ENCODE measurements around the gene EZR. TPM values are rescaled to one million over a fixed set of nuclear protein-coding genes. Genes with fewer than 3 reads are reported as not detected.
"Not testable (repeated sequence)": the region's sequence is repeated elsewhere in the genome, so short reads cannot be mapped to it uniquely, and the experiment has no call there.

The EZR gene
- total RNA-seq, 1 experiment from 2014 or later, result 88.5 TPM

DNA sequence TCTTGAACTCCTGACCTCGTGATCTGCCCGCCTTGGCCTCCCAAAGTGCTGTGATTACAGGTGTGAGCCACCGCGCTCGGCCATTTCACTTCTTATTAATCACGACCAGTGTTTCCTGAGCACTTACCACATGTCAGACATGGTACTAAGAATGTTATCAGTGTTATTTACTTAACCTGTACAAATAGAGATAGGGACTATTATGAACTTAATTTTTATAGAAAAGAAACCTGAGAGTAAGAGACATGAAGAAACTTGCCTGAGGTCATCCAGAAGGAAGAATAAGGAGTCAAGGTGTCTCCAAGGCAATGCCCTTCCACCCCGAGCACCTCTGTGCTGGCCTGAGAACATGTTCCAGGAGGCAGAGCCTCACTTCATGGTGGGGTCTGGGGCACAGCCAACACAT is 29.3 kb upstream of the EZR start:
- Histone ChIP-seq H3K4me3 (ENCODE audit: low read length) (no peak overlapping the region), H3K9me2 (replicated peaks; ENCODE audit: insufficient read depth, low read length) (no peaks in the 10 kb centered on the region), H3K4me2 (ENCODE audit: low read depth, low read length, poor library complexity, severe bottlenecking) (no peak overlapping the region), H3K79me2 (ENCODE audit: low read length) (no peaks in the 10 kb centered on the region), H3K27ac (ENCODE audit: low read length) (no peak overlapping the region), H4K20me1 (ENCODE audit: insufficient read depth, low read depth, low read length) (no peaks in the 10 kb centered on the region), H2AFZ (ENCODE audit: low read length) (no peak overlapping the region), H3K27me3 (ENCODE audit: low read length) (no peaks in the 10 kb centered on the region), H3K4me1 (ENCODE audit: low read length) (peaks cover 24% of the 10 kb centered on the region), H3K9ac (ENCODE audit: low read length) (no peak overlapping the region), H3K9me3 (ENCODE audit: low read length) (no peaks in the 10 kb centered on the region), H3K36me3 (ENCODE audit: insufficient read depth, low read length) (no peaks in the 10 kb centered on the region)
- DNase-seq, result no peak

DNA sequence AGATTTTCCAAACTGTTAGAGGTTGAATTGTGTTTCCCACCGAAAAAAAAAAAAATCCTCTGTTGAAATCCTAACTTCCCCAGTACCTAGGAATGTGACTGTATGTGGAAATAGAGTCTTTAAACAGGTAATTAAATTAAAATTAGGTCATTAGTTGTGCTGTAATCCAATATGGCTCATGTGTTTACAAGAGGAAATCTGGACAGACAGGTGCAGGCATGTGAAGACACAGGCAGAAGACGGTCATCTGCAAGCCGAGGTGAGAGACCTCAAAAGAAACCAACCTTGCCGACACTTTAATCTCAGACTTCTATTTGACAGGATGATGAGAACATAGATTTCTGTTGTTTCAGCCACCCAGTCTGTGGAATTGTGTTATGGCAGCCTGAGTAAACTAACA is 28.6 kb upstream of the EZR start:
- Histone ChIP-seq H4K20me1 (ENCODE audit: insufficient read depth, low read depth, low read length) (no peaks in the 10 kb centered on the region), H3K36me3 (ENCODE audit: insufficient read depth, low read length) (no peaks in the 10 kb centered on the region), H3K79me2 (ENCODE audit: low read length) (no peaks in the 10 kb centered on the region), H3K4me2 (ENCODE audit: low read depth, low read length, poor library complexity, severe bottlenecking) (no peak overlapping the region), H3K9me2 (replicated peaks; ENCODE audit: insufficient read depth, low read length) (no peaks in the 10 kb centered on the region), H3K27me3 (ENCODE audit: low read length) (no peaks in the 10 kb centered on the region), H3K27ac (ENCODE audit: low read length) (no peak overlapping the region), H3K4me3 (ENCODE audit: low read length) (no peak overlapping the region), H2AFZ (ENCODE audit: low read length) (no peak overlapping the region), H3K4me1 (ENCODE audit: low read length) (peaks cover 19% of the 10 kb centered on the region), H3K9me3 (ENCODE audit: low read length) (no peaks in the 10 kb centered on the region), H3K9ac (ENCODE audit: low read length) (no peak overlapping the region)
- DNase-seq, result no peak

DNA sequence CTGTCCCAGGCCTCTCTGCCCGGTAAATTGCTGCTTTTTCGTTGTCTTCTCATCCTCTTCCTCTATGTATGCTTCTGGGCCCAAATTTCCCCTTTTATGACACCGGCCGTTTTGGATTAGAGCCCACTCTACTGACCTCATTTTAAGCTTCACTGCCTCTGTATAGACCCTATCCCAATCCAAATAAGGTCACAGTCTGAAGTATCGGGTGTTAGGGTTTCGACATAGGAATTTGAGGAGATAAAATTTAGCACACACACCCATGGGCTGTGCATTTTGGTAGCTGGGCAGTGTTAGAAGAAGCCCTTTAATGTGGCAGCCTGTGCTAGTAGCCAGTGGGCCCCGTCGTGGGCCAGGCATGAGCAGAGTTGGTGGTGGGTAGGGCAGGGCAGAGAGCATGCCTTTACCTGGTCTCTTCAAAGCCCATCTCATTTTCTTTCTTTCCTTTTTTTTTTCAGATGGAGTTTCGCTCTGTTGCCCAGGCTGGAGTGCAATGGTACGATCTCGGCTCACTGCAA is 27.9 kb upstream of the EZR start:
- Histone ChIP-seq H3K9me3 (ENCODE audit: low read length) (no peaks in the 10 kb centered on the region), H2AFZ (ENCODE audit: low read length) (no peak overlapping the region), H3K27me3 (ENCODE audit: low read length) (no peaks in the 10 kb centered on the region), H3K79me2 (ENCODE audit: low read length) (no peaks in the 10 kb centered on the region), H3K4me1 (ENCODE audit: low read length) (peaks cover 19% of the 10 kb centered on the region), H3K27ac (ENCODE audit: low read length) (no peak overlapping the region), H3K4me3 (ENCODE audit: low read length) (no peak overlapping the region), H3K9ac (ENCODE audit: low read length) (no peak overlapping the region), H3K9me2 (replicated peaks; ENCODE audit: insufficient read depth, low read length) (no peaks in the 10 kb centered on the region), H4K20me1 (ENCODE audit: insufficient read depth, low read depth, low read length) (no peaks in the 10 kb centered on the region), H3K4me2 (ENCODE audit: low read depth, low read length, poor library complexity, severe bottlenecking) (no peak overlapping the region), H3K36me3 (ENCODE audit: insufficient read depth, low read length) (no peaks in the 10 kb centered on the region)
- no peak for DNase-seq

DNA sequence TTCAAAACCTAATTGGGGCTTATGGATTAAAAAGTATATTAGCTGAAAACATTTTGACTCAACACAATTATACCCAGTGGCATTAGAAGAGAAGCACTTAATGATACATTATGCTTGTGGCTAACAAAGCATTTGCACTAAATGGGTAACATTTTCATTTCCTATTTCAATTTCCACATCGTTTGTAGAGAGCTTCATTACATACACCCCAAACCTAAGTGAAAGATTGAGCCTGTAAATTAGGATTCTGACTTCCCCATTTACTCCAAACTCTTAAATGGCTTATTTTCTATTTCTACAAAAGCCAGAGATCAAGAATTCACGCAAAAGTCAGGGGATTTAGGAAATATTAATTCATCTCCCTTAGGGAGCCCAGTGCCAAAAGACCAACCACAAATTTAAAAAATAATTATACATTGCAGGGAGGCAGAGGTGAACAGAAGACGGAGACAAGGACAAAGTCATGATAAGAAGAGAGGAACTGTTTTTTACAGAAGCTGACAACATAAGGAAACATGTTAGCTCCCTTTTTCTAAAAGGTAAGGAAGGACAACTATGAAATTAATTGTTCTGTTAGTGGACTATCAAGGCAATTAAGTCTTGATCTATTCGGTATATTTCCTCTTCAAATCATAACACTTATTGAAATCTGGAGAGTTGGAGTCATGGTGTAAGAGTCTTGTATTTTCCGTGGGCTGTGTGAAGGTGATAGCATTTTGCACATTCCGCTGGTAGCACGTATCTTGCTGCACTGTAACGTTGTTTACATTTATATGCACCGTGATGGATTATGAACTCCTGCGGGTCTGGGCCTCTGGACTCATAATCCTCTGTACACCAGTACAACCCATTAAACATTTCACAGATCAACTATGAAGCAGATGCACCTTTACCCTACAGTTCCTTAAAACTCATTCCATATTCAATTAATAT is 24.8 kb upstream of the EZR start:
- H3K4me3 ChIP-seq (ENCODE audit: low read length), result no peak overlapping the region
- no peak overlapping the region for H2AFZ ChIP-seq (ENCODE audit: low read length)
- H3K36me3 ChIP-seq (ENCODE audit: insufficient read depth, low read length), result no peaks in the 10 kb centered on the region
- no peaks in the 10 kb centered on the region for H3K9me2 ChIP-seq (replicated peaks; ENCODE audit: insufficient read depth, low read length)
- no peak overlapping the region for H3K27ac ChIP-seq (ENCODE audit: low read length)
- no peak for DNase-seq
- no peaks in the 10 kb centered on the region for H3K27me3 ChIP-seq (ENCODE audit: low read length)
- H3K9me3 ChIP-seq (ENCODE audit: low read length), result no peaks in the 10 kb centered on the region
- no peak overlapping the region for H3K4me2 ChIP-seq (ENCODE audit: low read depth, low read length, poor library complexity, severe bottlenecking)
- H4K20me1 ChIP-seq (ENCODE audit: insufficient read depth, low read depth, low read length), result no peaks in the 10 kb centered on the region
- H3K79me2 ChIP-seq (ENCODE audit: low read length), result no peaks in the 10 kb centered on the region
- no peak overlapping the region for H3K9ac ChIP-seq (ENCODE audit: low read length)
- peaks cover 7% of the 10 kb centered on the region for H3K4me1 ChIP-seq (ENCODE audit: low read length)

DNA sequence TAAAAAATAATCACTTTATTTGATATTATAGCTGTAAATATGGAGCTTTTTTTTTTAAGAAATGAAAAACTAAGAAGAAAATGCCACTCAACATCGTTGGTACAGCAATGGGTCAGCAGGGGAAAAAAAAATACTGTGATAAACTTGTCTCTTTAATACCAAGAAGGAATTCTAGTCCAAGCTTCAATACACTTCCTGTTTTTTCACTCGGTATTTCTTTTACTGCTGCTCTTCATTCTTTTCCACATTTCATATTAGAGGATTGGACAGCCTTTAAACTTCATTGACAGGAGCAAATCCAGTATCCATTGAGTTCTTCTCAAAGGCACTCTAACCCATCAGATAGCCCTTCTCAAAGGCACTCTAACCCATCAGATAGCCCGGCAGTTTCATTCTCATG is 22.2 kb upstream of the EZR start:
- H2AFZ ChIP-seq (ENCODE audit: low read length), result no peak overlapping the region

DNA sequence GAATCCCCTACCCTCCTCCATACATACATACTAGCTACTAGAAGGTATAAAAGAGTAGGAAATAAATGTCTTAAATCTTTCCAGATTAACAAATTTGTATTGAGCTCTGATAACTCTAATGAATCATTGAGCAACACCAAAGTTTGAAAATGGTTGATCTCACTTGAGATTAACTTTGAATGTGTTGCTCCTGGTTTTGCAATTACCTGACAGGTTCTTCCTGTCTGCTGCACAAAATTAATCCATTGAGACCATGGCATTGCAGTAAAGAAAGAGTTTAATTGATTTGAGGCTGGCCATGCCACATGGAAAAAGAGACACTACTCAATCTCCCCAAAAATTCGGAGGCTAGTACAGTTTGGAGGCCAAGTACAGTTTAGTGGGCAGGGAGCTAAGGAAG is 21.3 kb upstream of the EZR start:
- Histone ChIP-seq H3K27ac (ENCODE audit: low read length) (no peak overlapping the region), H3K4me2 (ENCODE audit: low read depth, low read length, poor library complexity, severe bottlenecking) (no peak overlapping the region), H3K36me3 (ENCODE audit: insufficient read depth, low read length) (no peaks in the 10 kb centered on the region)

More for the DNA sequence above, 22.2 kb upstream of the EZR start:
- Histone ChIP-seq H3K9ac (ENCODE audit: low read length) (no peak overlapping the region), H3K36me3 (ENCODE audit: insufficient read depth, low read length) (no peaks in the 10 kb centered on the region), H3K4me2 (ENCODE audit: low read depth, low read length, poor library complexity, severe bottlenecking) (no peak overlapping the region), H4K20me1 (ENCODE audit: insufficient read depth, low read depth, low read length) (no peaks in the 10 kb centered on the region), H3K4me1 (ENCODE audit: low read length) (peaks cover 15% of the 10 kb centered on the region), H3K4me3 (ENCODE audit: low read length) (no peak overlapping the region), H3K9me2 (replicated peaks; ENCODE audit: insufficient read depth, low read length) (no peaks in the 10 kb centered on the region), H3K27ac (ENCODE audit: low read length) (no peak overlapping the region), H3K27me3 (ENCODE audit: low read length) (no peaks in the 10 kb centered on the region), H3K79me2 (ENCODE audit: low read length) (no peaks in the 10 kb centered on the region), H3K9me3 (ENCODE audit: low read length) (no peaks in the 10 kb centered on the region)
- DNase-seq, result no peak

DNA sequence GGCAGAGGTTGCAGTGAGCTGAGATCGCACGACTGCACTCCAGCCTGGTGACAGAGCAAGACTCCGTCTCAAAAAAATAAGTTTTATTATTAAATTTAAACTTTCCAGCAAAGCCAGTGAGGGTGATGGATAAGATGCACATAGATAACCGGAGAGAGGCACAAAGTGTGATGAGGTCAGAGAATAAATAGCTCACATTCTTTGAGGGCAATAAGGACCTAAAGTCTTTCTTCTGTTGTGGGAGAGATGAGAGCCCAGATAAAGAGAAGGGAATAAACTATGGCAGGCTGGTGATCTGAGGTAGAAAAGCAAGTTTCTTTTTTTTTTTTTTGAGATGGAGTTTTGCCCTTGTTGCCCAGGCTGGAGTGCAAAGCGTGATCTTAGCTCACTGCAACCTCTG is 20.6 kb upstream of the EZR start:
- no peaks in the 10 kb centered on the region for H3K36me3 ChIP-seq (ENCODE audit: insufficient read depth, low read length)
- no peak overlapping the region for H3K4me3 ChIP-seq (ENCODE audit: low read length)
- no peaks in the 10 kb centered on the region for H4K20me1 ChIP-seq (ENCODE audit: insufficient read depth, low read depth, low read length)
- peaks cover 15% of the 10 kb centered on the region for H3K4me1 ChIP-seq (ENCODE audit: low read length)
- H3K9ac ChIP-seq (ENCODE audit: low read length), result no peak overlapping the region
- H2AFZ ChIP-seq (ENCODE audit: low read length), result no peak overlapping the region
- H3K9me3 ChIP-seq (ENCODE audit: low read length), result no peaks in the 10 kb centered on the region
- no peaks in the 10 kb centered on the region for H3K27me3 ChIP-seq (ENCODE audit: low read length)
- no peak overlapping the region for H3K27ac ChIP-seq (ENCODE audit: low read length)
- no peak overlapping the region for H3K4me2 ChIP-seq (ENCODE audit: low read depth, low read length, poor library complexity, severe bottlenecking)
- no peak for DNase-seq
- H3K9me2 ChIP-seq (replicated peaks; ENCODE audit: insufficient read depth, low read length), result no peaks in the 10 kb centered on the region
- no peaks in the 10 kb centered on the region for H3K79me2 ChIP-seq (ENCODE audit: low read length)

More for the DNA sequence above, 21.3 kb upstream of the EZR start:
- no peaks in the 10 kb centered on the region for H3K9me3 ChIP-seq (ENCODE audit: low read length)
- H4K20me1 ChIP-seq (ENCODE audit: insufficient read depth, low read depth, low read length), result no peaks in the 10 kb centered on the region
- no peaks in the 10 kb centered on the region for H3K9me2 ChIP-seq (replicated peaks; ENCODE audit: insufficient read depth, low read length)
- H3K9ac ChIP-seq (ENCODE audit: low read length), result no peak overlapping the region
- no peaks in the 10 kb centered on the region for H3K27me3 ChIP-seq (ENCODE audit: low read length)
- no peak for DNase-seq
- H3K4me3 ChIP-seq (ENCODE audit: low read length), result no peak overlapping the region
- H3K4me1 ChIP-seq (ENCODE audit: low read length), result peaks cover 15% of the 10 kb centered on the region
- no peaks in the 10 kb centered on the region for H3K79me2 ChIP-seq (ENCODE audit: low read length)
- H2AFZ ChIP-seq (ENCODE audit: low read length), result no peak overlapping the region

DNA sequence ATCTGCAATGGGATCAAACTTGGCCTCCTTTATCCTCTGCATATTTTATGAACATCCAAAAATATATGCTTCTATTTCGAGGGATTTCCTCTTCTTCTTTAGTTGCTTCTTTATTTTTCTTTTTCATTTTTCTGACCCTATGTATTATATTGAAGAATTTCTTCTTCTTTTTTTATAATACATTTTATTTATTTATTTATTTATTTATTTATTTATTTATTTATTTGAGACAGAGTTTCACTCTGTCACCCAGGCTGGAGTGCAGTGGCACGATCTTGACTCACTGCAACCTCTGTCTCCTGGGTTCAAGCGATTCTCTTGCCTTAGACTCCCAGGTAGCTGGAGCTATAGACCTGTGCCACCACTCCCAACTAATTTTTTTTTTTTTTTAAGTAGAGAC is 19.6 kb upstream of the EZR start:
- H3K4me1 ChIP-seq (ENCODE audit: low read length), result peaks cover 12% of the 10 kb centered on the region
- DNase-seq; H3K9ac ChIP-seq (ENCODE audit: low read length); H4K20me1 ChIP-seq (ENCODE audit: insufficient read depth, low read depth, low read length); H3K36me3 ChIP-seq (ENCODE audit: insufficient read depth, low read length); H3K79me2 ChIP-seq (ENCODE audit: low read length); H3K4me2 ChIP-seq (ENCODE audit: low read depth, low read length, poor library complexity, severe bottlenecking); H3K4me3 ChIP-seq (ENCODE audit: low read length); H3K27me3 ChIP-seq (ENCODE audit: low read length); H3K27ac ChIP-seq (ENCODE audit: low read length); H3K9me2 ChIP-seq (replicated peaks; ENCODE audit: insufficient read depth, low read length); H3K9me3 ChIP-seq (ENCODE audit: low read length); H2AFZ ChIP-seq (ENCODE audit: low read length): not testable (repeated sequence)

All from Karpas-422 (cell line).